Activated B cell treated with CpG ODN at 0.5 μM for 24 hours (primary cell): Measurements from ENCODE around the gene BCAS1. TPM values are rescaled to one million over a fixed set of nuclear protein-coding genes. Genes with fewer than 3 reads are reported as not detected.

Source experiments
- ATAC-seq: fragments of 200-7000 bp; cut with Tn5 transposase; one replicate; pipeline ENCODE4 v1.10.0; 2021; ENCODE audit warnings: low read depth, mild to moderate bottlenecking, moderate library complexity
- CTCF ChIA-PET: fragments of 350-600 bp; sonication (Branson Sonifier 250); formaldehyde crosslinking; loops from one replicate; lab custom pipeline; 2021; ENCODE audit warnings: antibody characterized with exemption; lab: Charles Lee
- POLR2A ChIA-PET: fragments of 350-600 bp; sonication (Branson Sonifier 250); formaldehyde crosslinking; loops from one replicate; lab custom pipeline; 2021; ENCODE audit warnings: antibody characterized with exemption; lab: Charles Lee
- DNase-seq: peaks from one replicate; pipeline ENCODE4 v3.0.0; 2022
- H3K27ac Mint-ChIP-seq: one replicate; pipeline ENCODE4 v1.8.0; 2020; ENCODE audit warnings: mixed read lengths
- H3K27me3 Mint-ChIP-seq: one replicate; pipeline ENCODE4 v1.8.0; 2021; ENCODE audit warnings: mixed read lengths
- H3K36me3 Mint-ChIP-seq: one replicate; pipeline ENCODE4 v1.8.0; 2021; ENCODE audit warnings: low read depth, mixed read lengths
- H3K4me1 Mint-ChIP-seq: one replicate; pipeline ENCODE4 v1.8.0; 2021; ENCODE audit warnings: mixed read lengths
- H3K4me3 Mint-ChIP-seq: one replicate; pipeline ENCODE4 v1.8.0; 2020; ENCODE audit warnings: mild to moderate bottlenecking, mixed read lengths
- H3K9me3 Mint-ChIP-seq: one replicate; pipeline ENCODE4 v1.8.0; 2020; ENCODE audit warnings: mixed read lengths
- intact Hi-C: fragments of 100-400 bp; cut with micrococcal nuclease; formaldehyde crosslinking; loops from one replicate; pipeline ENCODE4 v1.15.1; 2024
- total RNA-seq: library from RNA; stranded (reverse); gene quantifications from 2 replicates; pipeline ENCODE4 v1.2.3, GENCODE V29; 2022
- TF ChIP-seq, protein P1 (sequence below): fragments of 200-600 bp; IDR thresholded peaks from one replicate; pipeline ENCODE4 v1.8.0; 2022; ENCODE audit warnings: antibody characterized with exemption, mild to moderate bottlenecking

BCAS1 gene
- total RNA-seq, 1 donor from 2014 or later = 1.7 TPM

DNA sequence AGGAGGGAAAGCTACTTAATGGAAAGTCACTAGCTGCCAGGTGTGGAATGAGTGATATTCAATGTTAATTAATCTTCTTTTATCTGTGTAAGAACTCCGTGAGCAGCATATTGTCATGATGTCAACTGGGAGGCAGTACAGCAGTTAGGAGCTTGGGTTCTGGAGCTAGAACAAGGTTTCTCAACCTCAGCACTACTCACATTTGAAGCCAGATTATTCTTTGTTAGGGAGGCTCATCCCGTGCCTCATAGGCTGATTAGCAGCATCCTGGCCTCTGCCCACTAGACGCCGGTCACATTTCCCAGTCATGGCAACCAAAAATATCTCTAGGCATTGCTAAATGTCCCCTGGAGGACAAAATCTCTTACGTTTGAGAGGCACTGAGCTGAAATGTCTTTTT lies 41.2 kb downstream of the BCAS1 start:
- Mint-ChIP-seq H3K4me1 (peaks cover 3% of the 10 kb centered on the region), H3K9me3 (no peaks in the 10 kb centered on the region), H3K27me3 (peaks cover 4% of the 10 kb centered on the region), H3K36me3 (no peaks in the 10 kb centered on the region), H3K27ac (no peak overlapping the region), H3K4me3 (no peak overlapping the region)
- ChIA-PET POLR2A (no interaction called here), CTCF (no interaction called here)
- intact Hi-C loops = no loop called here
- no peak for ATAC-seq
- TF ChIP-seq, protein P1, sequence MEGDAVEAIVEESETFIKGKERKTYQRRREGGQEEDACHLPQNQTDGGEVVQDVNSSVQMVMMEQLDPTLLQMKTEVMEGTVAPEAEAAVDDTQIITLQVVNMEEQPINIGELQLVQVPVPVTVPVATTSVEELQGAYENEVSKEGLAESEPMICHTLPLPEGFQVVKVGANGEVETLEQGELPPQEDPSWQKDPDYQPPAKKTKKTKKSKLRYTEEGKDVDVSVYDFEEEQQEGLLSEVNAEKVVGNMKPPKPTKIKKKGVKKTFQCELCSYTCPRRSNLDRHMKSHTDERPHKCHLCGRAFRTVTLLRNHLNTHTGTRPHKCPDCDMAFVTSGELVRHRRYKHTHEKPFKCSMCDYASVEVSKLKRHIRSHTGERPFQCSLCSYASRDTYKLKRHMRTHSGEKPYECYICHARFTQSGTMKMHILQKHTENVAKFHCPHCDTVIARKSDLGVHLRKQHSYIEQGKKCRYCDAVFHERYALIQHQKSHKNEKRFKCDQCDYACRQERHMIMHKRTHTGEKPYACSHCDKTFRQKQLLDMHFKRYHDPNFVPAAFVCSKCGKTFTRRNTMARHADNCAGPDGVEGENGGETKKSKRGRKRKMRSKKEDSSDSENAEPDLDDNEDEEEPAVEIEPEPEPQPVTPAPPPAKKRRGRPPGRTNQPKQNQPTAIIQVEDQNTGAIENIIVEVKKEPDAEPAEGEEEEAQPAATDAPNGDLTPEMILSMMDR = no peak
- no peak for DNase-seq

DNA sequence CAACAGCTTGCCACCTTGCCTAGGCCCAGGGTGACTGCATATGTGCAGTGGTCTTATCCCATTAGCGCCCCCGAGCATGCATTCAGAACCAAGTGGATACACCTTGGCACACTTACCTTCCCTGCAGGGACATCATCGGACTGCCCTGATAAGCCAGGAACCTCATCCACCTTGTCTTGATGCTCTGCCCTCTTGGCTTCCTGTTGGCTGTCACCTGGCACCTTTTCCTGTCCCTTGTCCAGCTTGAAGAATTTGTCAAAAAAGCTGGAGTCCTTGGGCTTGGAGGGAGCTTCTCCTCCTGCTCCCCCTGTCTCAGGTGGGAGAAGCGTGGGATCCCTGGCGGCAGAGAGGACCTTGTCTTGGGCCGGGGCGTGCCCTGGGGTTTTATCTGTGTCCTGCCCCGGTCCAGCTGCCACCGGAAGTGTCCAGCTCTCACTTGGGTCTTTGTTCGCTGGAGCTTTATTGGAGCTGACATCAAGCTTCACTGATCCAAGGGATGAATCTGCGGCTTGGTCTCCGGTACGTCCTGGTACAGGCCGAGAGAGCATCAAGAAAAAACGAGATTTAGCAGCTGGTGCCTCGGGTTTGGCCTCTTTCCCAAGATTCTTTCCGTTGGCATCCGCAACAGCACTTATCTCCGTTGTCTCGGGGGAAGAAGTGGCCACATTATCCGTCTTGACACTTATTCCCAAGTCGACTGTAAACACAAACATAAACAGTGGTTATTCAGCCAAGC lies 42.0 kb downstream of the BCAS1 start:
- DNase-seq (no peak), ATAC-seq (no peak)
- H3K9me3 Mint-ChIP-seq = no peaks in the 10 kb centered on the region
- peaks cover 3% of the 10 kb centered on the region for H3K4me1 Mint-ChIP-seq
- no peaks in the 10 kb centered on the region for H3K36me3 Mint-ChIP-seq
- no peak overlapping the region for H3K27ac Mint-ChIP-seq
- intact Hi-C loops = no loop called here
- H3K4me3 Mint-ChIP-seq = no peak overlapping the region
- TF ChIP-seq, protein P1 = no peak
- peaks cover 2% of the 10 kb centered on the region for H3K27me3 Mint-ChIP-seq
- CTCF ChIA-PET = no interaction called here
- POLR2A ChIA-PET = no interaction called here

DNA sequence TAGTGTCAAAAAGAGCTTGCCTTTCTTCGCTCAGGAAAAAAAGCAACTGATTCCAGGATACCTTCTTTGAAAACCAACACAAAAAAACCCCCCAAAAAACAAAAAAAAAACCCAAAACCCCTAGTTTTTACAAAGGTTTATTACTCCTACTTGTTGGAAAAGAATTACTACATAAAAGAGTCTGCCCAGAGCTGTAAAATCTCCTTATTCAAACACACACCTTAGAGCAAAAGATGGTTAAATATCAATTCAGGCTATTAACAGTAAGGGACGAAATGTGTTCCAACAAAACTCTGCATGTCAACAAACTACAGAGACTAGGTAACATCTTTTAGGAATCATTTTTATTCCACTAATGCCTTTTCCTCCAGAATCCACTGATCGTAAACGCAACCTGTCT lies 42.7 kb downstream of the BCAS1 start:
- ATAC-seq (no peak), DNase-seq (no peak)
- H3K4me3 Mint-ChIP-seq = no peak overlapping the region
- intact Hi-C loops = no loop called here
- TF ChIP-seq, protein P1 = no peak
- no peak overlapping the region for H3K27ac Mint-ChIP-seq
- H3K27me3 Mint-ChIP-seq = peaks cover 2% of the 10 kb centered on the region
- no peaks in the 10 kb centered on the region for H3K9me3 Mint-ChIP-seq
- ChIA-PET POLR2A (no interaction called here), CTCF (no interaction called here)
- no peaks in the 10 kb centered on the region for H3K36me3 Mint-ChIP-seq
- peaks cover 3% of the 10 kb centered on the region for H3K4me1 Mint-ChIP-seq

DNA sequence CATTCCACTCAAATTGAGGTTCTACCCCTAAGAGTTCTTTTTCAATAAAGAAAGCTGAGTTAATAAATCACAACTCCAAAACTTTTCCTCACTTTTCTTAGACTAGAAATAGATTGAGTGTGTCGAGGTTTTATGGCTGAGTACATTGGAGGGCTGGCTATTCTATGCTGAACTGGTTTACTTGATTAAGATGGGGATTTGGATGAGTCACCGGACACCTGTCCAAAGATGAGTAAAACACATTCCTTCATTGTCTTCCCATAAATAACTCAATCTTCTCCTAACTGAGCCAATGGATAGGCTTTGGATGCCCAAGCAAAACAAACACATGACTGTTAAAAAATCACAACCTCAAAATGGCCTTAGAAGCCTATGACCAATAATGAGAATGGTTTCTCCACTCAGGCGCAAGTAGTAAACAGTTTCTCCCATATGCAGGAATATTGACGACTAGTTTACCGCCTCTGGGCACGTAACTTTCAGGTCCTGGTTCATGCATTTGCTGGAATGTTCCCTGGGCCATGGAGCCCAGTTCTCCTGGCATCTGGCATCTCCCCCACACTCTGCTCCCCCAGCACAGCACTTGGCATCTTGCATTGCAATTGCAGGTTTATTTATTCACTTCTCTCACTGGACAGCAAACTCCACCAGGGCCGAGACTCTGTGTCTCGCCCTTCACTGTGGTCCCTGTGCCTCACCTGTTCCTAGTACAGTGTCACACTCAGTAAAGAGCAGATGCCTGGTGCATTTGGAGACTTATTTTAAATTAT lies 43.9 kb downstream of the BCAS1 start:
- ATAC-seq (no peak), DNase-seq (no peak)
- Mint-ChIP-seq H3K27ac (no peak overlapping the region), H3K4me3 (no peak overlapping the region), H3K4me1 (peaks cover 3% of the 10 kb centered on the region), H3K9me3 (no peaks in the 10 kb centered on the region), H3K36me3 (no peaks in the 10 kb centered on the region), H3K27me3 (no peaks in the 10 kb centered on the region)
- ChIA-PET CTCF (no interaction called here), POLR2A (no interaction called here)
- intact Hi-C loops = no loop called here
- TF ChIP-seq, protein P1 = no peak

DNA sequence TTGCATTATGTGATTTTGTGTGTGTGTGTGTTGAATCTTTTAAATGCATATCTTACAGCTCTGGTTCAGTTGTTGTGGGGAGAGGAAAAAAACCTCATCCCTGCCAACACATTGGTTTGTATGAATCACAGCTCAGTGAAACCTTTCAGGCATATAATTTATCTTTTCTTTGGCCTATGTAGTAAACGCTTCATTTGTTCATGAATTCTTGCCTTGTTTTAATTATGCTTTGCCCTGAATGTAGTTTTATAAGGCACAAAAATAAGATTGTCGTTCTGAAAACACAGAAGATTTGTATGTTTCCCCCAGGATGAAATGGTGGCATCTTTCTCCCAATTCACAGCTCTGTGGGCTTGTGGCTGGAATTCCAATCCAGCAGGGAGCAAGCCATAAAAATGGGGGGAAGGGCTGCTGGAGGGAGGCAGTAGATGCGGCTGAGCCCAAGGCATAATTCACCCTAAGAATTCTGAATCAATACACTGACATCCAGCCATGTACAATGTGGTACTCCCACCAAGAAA lies 45.1 kb downstream of the BCAS1 start:
- Mint-ChIP-seq H3K27ac (no peak overlapping the region), H3K9me3 (no peaks in the 10 kb centered on the region), H3K4me1 (peaks cover 3% of the 10 kb centered on the region), H3K36me3 (no peaks in the 10 kb centered on the region), H3K27me3 (no peaks in the 10 kb centered on the region), H3K4me3 (no peak overlapping the region)
- ATAC-seq (no peak), DNase-seq (no peak)
- intact Hi-C loops = no loop called here
- ChIA-PET CTCF (no interaction called here), POLR2A (interaction anchor here (0.6 kb wide), 1 partner anchor 33 kb away, joined by 15 read pairs; no protein-coding TSS in a partner anchor)
- TF ChIP-seq, protein P1 = no peak
